Muscle of leg (tissue), 16 donors: Measurements from ENCODE around the gene NENF. TPM values are rescaled to one million over a fixed set of nuclear protein-coding genes. Genes with fewer than 3 reads are reported as not detected.
"Not testable (repeated sequence)": the region's sequence is repeated elsewhere in the genome, so short reads cannot be mapped to it uniquely, and the experiment has no call there.

Experiments used
- DNase-seq: peaks from one replicate; pipeline ENCODE4 v3.0.0; 2013
- H3K27ac ChIP-seq: one replicate; pipeline ENCODE4 v1.5.1; 2013; ENCODE audit warnings: mild to moderate bottlenecking, low read length, control low read depth
- H3K27me3 ChIP-seq: one replicate; pipeline ENCODE4 v1.6.1; 2013; ENCODE audit warnings: low read length; ENCODE audit not compliant: control insufficient read depth, insufficient read depth
- H3K36me3 ChIP-seq: one replicate; pipeline ENCODE4 v1.6.1; 2013; ENCODE audit warnings: low read length; ENCODE audit not compliant: control insufficient read depth, insufficient read depth
- H3K4me1 ChIP-seq: one replicate; pipeline ENCODE4 v1.6.1; 2013; ENCODE audit warnings: low read length; ENCODE audit not compliant: control insufficient read depth, insufficient read depth
- H3K4me3 ChIP-seq: one replicate; pipeline ENCODE4 v1.5.1; 2013; ENCODE audit warnings: low read length, control low read depth
- H3K9me3 ChIP-seq: replicated peaks from 2 replicates; pipeline ENCODE4 v1.6.1; 2013; ENCODE audit warnings: low read depth, low read length; ENCODE audit not compliant: control insufficient read depth
- WGBS: methylation state at CpG from one replicate; pipeline ENCODE4 v1.1.5; 2013; ENCODE audit warnings: missing lambda C conversion rate; ENCODE audit not compliant: insufficient coverage; 5-methylcytosine and 5-hydroxymethylcytosine counted together
- long read RNA-seq, 11 donors: transcript quantifications; one replicate each; lab custom pipeline, GENCODE V29; 2026
- polyA plus RNA-seq, 8 donors: library from polyadenylated mRNA; unstranded; fragments of 120-200 nt; gene quantifications; one replicate each; pipeline versions ENCODE4 v1.2.1 to v1.2.3, GENCODE V29; 2013; ENCODE audit warnings: inconsistent platforms in 1 of 8, low replicate concordance in 1 of 8; ENCODE audit not compliant: insufficient read length in 8 of 8, insufficient read depth in 1 of 8
- total RNA-seq: library from RNA; stranded (reverse); fragments of 120-200 nt; gene quantifications from one replicate; pipeline ENCODE4 v1.2.4, GENCODE V29; 2013

The NENF gene
- total RNA-seq (153 TPM), polyA plus RNA-seq (10 to 100 TPM; 58.4 to 83.4 (median 69.8) TPM)
- long read RNA-seq, donor 1, transcript NENF-201 (4 exons, 949 nt), result major isoform, 36 of 51 reads
- long read RNA-seq, donor 1, transcript NENF-204 (3 exons, 845 nt), result minor isoform, 13 of 51 reads
- long read RNA-seq, donor 1, partial matches to known transcripts, result 0 of 51 reads
- long read RNA-seq, donor 1, other reads (novel, unspliced or antisense), result 0 of 51 reads
- long read RNA-seq, donor 2, transcript NENF-201 (4 exons, 949 nt), result major isoform, 15 of 17 reads
- long read RNA-seq, donor 2, partial matches to known transcripts, result 0 of 17 reads
- long read RNA-seq, donor 2, other reads (novel, unspliced or antisense), result 0 of 17 reads
- long read RNA-seq, donor 3, transcript NENF-204 (3 exons, 845 nt), result minor isoform, 17 of 73 reads
- long read RNA-seq, donor 3, transcript NENF-201 (4 exons, 949 nt), result major isoform, 56 of 73 reads
- long read RNA-seq, donor 3, partial matches to known transcripts, result 0 of 73 reads
- long read RNA-seq, donor 3, other reads (novel, unspliced or antisense), result 0 of 73 reads
- long read RNA-seq, donor 4, transcript NENF-204 (3 exons, 845 nt), result minor isoform, 14 of 86 reads
- long read RNA-seq, donor 4, transcript NENF-201 (4 exons, 949 nt), result major isoform, 70 of 86 reads
- long read RNA-seq, donor 4, partial matches to known transcripts, result 0 of 86 reads
- long read RNA-seq, donor 4, other reads (novel, unspliced or antisense), result 0 of 86 reads
- long read RNA-seq, donor 5, transcript NENF-204 (3 exons, 845 nt), result minor isoform, 30 of 238 reads
- long read RNA-seq, donor 5, transcript NENF-201 (4 exons, 949 nt), result major isoform, 180 of 238 reads
- long read RNA-seq, donor 5, transcript NENF-203 (4 exons, 875 nt), result minor isoform, 5 of 238 reads
- long read RNA-seq, donor 5, partial matches to known transcripts, result 9 of 238 reads
- long read RNA-seq, donor 5, other reads (novel, unspliced or antisense), result 14 of 238 reads
- long read RNA-seq, donor 6, transcript NENF-201 (4 exons, 949 nt), result major isoform, 147 of 170 reads
- long read RNA-seq, donor 6, transcript NENF-204 (3 exons, 845 nt), result minor isoform, 22 of 170 reads
- long read RNA-seq, donor 6, partial matches to known transcripts, result 0 of 170 reads
- long read RNA-seq, donor 6, other reads (novel, unspliced or antisense), result 0 of 170 reads
- long read RNA-seq, donor 7, transcript NENF-201 (4 exons, 949 nt), result major isoform, 88 of 120 reads
- long read RNA-seq, donor 7, transcript NENF-204 (3 exons, 845 nt), result minor isoform, 27 of 120 reads
- long read RNA-seq, donor 7, partial matches to known transcripts, result 0 of 120 reads
- long read RNA-seq, donor 7, other reads (novel, unspliced or antisense), result 5 of 120 reads
- long read RNA-seq, donor 8, transcript NENF-204 (3 exons, 845 nt), result minor isoform, 25 of 128 reads
- long read RNA-seq, donor 8, transcript NENF-201 (4 exons, 949 nt), result major isoform, 99 of 128 reads
- long read RNA-seq, donor 8, partial matches to known transcripts, result 0 of 128 reads
- long read RNA-seq, donor 8, other reads (novel, unspliced or antisense), result 0 of 128 reads
- long read RNA-seq, donor 9, transcript NENF-204 (3 exons, 845 nt), result minor isoform, 18 of 60 reads
- long read RNA-seq, donor 9, transcript NENF-201 (4 exons, 949 nt), result major isoform, 42 of 60 reads
- long read RNA-seq, donor 9, partial matches to known transcripts, result 0 of 60 reads
- long read RNA-seq, donor 9, other reads (novel, unspliced or antisense), result 0 of 60 reads
- long read RNA-seq, donor 10, transcript NENF-204 (3 exons, 845 nt), result minor isoform, 27 of 166 reads
- long read RNA-seq, donor 10, transcript NENF-201 (4 exons, 949 nt), result major isoform, 120 of 166 reads
- long read RNA-seq, donor 10, partial matches to known transcripts, result 5 of 166 reads
- long read RNA-seq, donor 10, other reads (novel, unspliced or antisense), result 13 of 166 reads
- long read RNA-seq, donor 11, transcript NENF-201 (4 exons, 949 nt), result major isoform, 92 of 111 reads
- long read RNA-seq, donor 11, transcript NENF-204 (3 exons, 845 nt), result minor isoform, 10 of 111 reads
- long read RNA-seq, donor 11, partial matches to known transcripts, result 7 of 111 reads
- long read RNA-seq, donor 11, other reads (novel, unspliced or antisense), result 0 of 111 reads

DNA sequence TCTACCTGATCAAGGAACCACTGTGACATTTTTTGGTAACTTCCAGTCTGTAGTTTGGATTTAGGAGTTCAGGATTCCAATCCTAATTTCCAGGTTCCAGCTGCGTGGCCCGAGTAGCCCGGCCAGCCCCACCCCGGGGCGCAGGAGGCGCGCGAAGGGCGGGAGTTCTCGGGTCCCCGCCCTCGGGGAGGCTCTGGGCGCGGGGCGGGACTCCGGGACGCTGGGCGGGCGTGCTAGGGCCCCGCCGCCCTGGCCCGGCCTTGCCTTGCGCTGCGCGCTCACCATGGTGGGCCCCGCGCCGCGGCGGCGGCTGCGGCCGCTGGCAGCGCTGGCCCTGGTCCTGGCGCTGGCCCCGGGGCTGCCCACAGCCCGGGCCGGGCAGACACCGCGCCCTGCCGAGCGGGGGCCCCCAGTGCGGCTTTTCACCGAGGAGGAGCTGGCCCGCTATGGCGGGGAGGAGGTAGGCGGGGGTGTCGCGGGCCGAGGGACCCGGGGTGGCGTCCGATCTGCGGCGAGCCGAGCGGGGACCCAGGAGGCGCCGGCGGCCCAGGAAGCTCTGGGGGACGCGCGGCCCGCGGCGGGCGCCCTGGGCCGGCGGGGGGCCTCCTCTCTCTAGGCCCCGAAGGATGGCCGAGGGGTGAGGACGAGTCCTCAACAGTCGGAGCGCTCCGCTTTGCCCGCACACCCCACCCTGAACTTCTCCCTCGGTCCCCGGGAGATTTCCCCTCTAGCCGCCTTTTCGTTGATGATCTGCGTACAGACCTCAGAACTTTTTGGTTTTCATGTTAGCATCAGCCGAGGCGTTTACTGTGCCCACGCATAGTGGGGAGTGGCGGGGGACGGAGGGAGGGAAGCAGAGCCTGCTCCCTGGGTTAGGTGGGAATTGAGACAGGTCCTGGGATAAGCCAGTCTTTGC is at the start of gene NENF:
TSS of gene NENF (plus strand) at position 260 of the 916 bp plus-strand sequence. CDS start at position 284, 24 bp downstream.
- no peaks in the 10 kb centered on the region for H3K9me3 ChIP-seq
- H3K4me1 ChIP-seq, result peaks cover 13% of the 10 kb centered on the region
- H3K27me3 ChIP-seq, result no peaks in the 10 kb centered on the region
- H3K4me3 ChIP-seq, result peak within 1 kb of the TSS; percentile 64
- peak; percentile 95 for DNase-seq
- H3K36me3 ChIP-seq, result no peaks in the 10 kb centered on the region
- under 1% methylated on average over 71 of the region's 86 CpGs for WGBS
- peak within 1 kb of the TSS; percentile 51 for H3K27ac ChIP-seq

DNA sequence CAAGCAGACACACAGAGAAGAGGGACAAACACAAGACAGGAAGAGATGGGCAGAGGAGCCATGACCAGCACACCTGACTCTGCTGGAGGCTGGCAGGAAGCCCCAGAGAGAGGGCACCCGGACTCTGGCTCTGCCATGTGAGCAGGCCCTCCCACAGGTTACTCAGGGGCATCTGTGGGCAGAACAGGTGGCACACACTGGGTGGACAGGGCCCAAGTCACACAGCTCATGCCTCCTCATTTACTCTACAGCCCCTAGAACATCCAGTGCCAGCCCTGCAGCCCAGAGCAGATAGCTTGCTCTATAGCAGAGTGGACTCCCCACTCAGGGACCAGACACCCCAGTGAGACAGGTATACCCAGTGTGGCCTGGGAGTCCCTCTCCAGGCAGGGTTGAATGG is 46.7 kb upstream of the NENF start:
- H3K9me3 ChIP-seq, result no peaks in the 10 kb centered on the region
- peaks cover 36% of the 10 kb centered on the region for H3K36me3 ChIP-seq
- no peak overlapping the region for H3K4me3 ChIP-seq
- no peak for DNase-seq
- no peaks in the 10 kb centered on the region for H3K27me3 ChIP-seq
- no peak overlapping the region for H3K27ac ChIP-seq
- WGBS, result 100% methylated on average over 1 of the region's 1 CpG
- H3K4me1 ChIP-seq, result no peaks in the 10 kb centered on the region

DNA sequence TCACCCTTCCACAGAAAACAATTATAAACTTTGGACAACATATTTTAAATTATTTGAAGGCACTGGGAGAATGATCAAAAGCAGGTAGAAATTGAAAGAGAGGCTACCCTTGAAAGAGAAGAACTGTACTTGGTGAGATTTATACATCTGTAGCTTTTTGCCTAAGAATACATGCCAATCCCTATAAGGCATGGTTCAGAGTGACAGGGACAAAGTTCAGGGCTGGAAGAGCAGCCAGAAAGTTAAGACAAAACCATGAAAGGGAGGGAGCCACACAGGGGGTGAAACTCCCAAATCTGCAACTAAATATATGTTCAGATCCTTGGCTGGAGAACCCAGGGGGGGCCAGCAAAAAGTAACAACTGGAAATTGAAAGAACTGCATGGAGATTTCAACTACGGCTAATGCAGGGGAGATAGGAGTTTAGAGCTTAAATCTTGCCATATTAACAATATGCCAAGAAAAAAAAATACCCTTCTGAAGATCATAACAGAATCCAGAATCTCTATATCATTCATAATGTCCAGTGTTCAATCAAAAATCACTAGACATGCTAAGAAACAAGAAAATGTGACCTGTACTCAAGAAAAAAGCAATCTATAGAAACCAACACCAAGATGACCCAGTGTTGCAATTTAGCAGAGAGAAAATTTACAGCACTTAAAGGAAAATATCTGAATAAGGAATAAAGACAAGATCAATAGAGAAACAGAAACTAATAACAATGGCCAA is 43.6 kb upstream of the NENF start:
- H3K9me3 ChIP-seq, result no peaks in the 10 kb centered on the region
- no CpG with 5 or more reads among the region's 1 CpG for whole genome bisulfite sequencing

DNA sequence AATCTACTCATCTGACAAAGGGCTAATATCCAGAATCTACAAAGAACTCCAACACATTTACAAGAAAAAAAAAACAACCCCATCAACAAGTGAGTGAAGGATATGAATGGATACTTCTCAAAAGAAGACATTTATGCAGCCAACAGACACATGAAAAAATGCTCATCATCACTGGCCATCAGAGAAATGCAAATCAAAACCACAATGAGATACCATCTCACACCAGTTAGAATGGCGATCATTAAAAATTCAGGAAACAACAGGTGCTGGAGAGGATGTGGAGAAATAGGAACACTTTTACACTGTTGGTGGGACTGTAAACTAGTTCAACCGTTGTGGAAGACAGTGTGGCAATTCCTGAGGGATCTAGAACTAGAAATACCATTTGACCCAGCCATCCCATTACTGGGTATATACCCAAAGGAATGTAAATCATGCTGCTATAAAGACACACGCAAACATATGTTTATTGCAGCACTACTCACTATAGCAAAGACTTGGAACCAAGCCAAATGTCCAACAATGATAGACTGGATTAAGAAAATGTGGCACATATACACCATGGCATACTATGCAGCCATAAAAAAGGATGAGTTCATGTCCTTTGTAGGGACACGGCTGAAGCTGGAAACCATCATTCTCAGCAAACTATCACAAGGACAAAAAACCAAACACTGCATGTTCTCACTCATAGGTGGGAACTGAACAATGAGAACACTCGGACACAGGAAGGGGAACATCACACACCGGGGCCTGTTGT is 36.9 kb upstream of the NENF start:
- not testable (repeated sequence) for H3K4me1 ChIP-seq, H3K9me3 ChIP-seq, DNase-seq, H3K4me3 ChIP-seq, H3K36me3 ChIP-seq, H3K27ac ChIP-seq, H3K27me3 ChIP-seq
- WGBS, result no CpG with 5 or more reads among the region's 6 CpGs

More for the DNA sequence above, 43.6 kb upstream of the NENF start:
- no peak overlapping the region for H3K4me3 ChIP-seq
- H3K27ac ChIP-seq, result no peak overlapping the region
- no peaks in the 10 kb centered on the region for H3K4me1 ChIP-seq
- no peaks in the 10 kb centered on the region for H3K27me3 ChIP-seq
- H3K36me3 ChIP-seq, result peaks cover 30% of the 10 kb centered on the region
- no peak for DNase-seq

DNA sequence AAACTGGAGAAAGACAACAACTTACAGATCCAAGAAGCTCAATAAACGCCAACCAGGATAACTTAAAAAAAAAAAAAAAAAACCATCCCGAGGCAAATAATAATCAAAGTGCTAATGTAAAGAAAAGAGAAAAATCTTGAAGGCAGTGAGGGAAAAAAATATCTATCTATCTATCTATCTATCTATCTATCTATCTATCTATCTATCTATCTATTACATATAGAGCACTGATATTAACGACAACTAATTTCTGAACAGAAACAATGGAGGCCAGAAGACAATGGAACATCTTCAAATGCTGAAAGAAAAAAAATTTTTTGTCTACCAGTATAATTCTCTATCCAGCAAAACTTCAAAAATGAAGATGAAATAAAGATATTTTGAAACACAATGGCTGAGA is 36.1 kb upstream of the NENF start:
- no peak overlapping the region for H3K4me3 ChIP-seq
- no peak overlapping the region for H3K27ac ChIP-seq
- H3K9me3 ChIP-seq, result peaks cover 7% of the 10 kb centered on the region
- no peaks in the 10 kb centered on the region for H3K27me3 ChIP-seq
- no CpG with 5 or more reads among the region's 3 CpGs for WGBS
- no peaks in the 10 kb centered on the region for H3K4me1 ChIP-seq
- H3K36me3 ChIP-seq, result no peaks in the 10 kb centered on the region
- DNase-seq, result no peak

DNA sequence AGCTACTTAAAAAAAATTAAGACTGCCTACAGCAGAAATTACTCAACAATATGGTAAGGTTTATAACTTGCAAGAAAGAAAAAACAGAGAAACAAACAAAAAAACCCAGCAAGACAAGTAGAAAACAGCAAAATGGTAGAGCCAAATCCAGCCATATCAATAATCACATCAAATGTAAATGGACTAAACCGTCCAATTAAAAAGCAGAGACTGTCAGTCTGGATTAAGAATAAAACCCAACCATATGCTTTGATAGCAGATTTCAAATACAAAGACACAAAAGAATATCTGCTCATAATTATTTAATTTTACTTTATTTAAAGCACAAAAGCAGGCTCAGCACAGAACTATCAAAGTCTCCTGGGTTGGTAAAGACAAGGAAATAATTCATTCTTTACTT is 35.5 kb upstream of the NENF start:
- Histone ChIP-seq H3K36me3 (no peaks in the 10 kb centered on the region), H3K4me1 (no peaks in the 10 kb centered on the region), H3K4me3 (no peak overlapping the region), H3K9me3 (peaks cover 7% of the 10 kb centered on the region), H3K27ac (no peak overlapping the region), H3K27me3 (no peaks in the 10 kb centered on the region)
- WGBS, result no CpG with 5 or more reads among the region's 1 CpG
- DNase-seq, result no peak

DNA sequence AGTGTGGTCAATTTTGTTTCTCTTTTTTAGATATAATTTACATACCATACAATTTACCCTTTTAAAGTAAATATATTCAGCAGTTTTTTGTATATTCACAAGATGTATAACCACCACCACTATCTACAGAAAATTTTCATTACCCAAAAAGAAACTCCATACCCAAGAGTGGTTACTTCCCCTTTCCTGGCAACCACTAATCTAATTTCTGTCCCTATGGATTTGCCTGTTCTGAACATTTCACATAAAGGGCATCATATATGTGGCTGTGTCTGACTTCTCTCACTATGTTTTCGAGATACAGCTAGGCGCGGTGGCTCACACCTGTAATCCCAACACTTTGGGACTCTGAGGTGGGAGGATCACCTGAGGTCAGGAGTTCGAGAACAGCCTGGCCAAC is 31.7 kb upstream of the NENF start:
- peaks cover 7% of the 10 kb centered on the region for H3K9me3 ChIP-seq
- H3K4me3 ChIP-seq, result no peak overlapping the region
- H3K27ac ChIP-seq, result no peak overlapping the region
- WGBS, result 100% methylated on average over 2 of the region's 4 CpGs
- H3K27me3 ChIP-seq, result no peaks in the 10 kb centered on the region
- peaks cover 12% of the 10 kb centered on the region for H3K36me3 ChIP-seq
- DNase-seq, result no peak
- H3K4me1 ChIP-seq, result no peaks in the 10 kb centered on the region
